NCI-H1436 treated with DMSO at 0.1 percent for 48 hours (cell line): Measurements from ENCODE around the gene GLYR1.
A peak's percentile ranks its signal among the peaks of the same experiment; 100 is the strongest.
"Not testable (repeated sequence)": the region's sequence is repeated elsewhere in the genome, so short reads cannot be mapped to it uniquely, and the experiment has no call there.

ENCODE experiments used
- DNase-seq: peaks from one replicate; lab custom pipeline; 2025; lab: John Stamatoyannopoulos, UW

The GLYR1 gene

GRCh38 chr16:4787627-4788482 lies 59.2 kb downstream of the GLYR1 start, which contains the start of gene SEPTIN12:
Gene SEPTIN12, minus strand, starts transcription at chr16:4788345. Its CDS starts 700 bp downstream, at chr16:4787645.
- DNase-seq = no peak

GRCh38 chr16:4787068-4787467 lies 60.0 kb downstream of the GLYR1 start:
- DNase-seq = no peak

GRCh38 chr16:4785758-4786433 lies 61.2 kb downstream of the GLYR1 start:
- no peak for DNase-seq

GRCh38 chr16:4784444-4784987 lies 62.6 kb downstream of the GLYR1 start:
- not testable (repeated sequence) for DNase-seq

- DNase-seq = no peak
These were observed 63.1 kb downstream of the GLYR1 start for GRCh38 chr16:4783951-4784336.

GRCh38 chr16:4783251-4783950 lies 63.7 kb downstream of the GLYR1 start:
- DNase-seq = no peak

GRCh38 chr16:4780235-4780634 lies 66.9 kb downstream of the GLYR1 start:
- no peak for DNase-seq

GRCh38 chr16:4778050-4778392 lies 69.1 kb downstream of the GLYR1 start:
- no peak for DNase-seq

- DNase-seq = no peak
These were observed 69.6 kb downstream of the GLYR1 start for GRCh38 chr16:4777339-4778049.

- no peak for DNase-seq
These were observed 70.9 kb downstream of the GLYR1 start for GRCh38 chr16:4776141-4776705.

- no peak for DNase-seq
These were observed 72.1 kb downstream of the GLYR1 start for GRCh38 chr16:4775005-4775404.

GRCh38 chr16:4772351-4772750 lies 74.7 kb downstream of the GLYR1 start:
- no peak for DNase-seq

GRCh38 chr16:4771646-4772045 lies 75.4 kb downstream of the GLYR1 start:
- no peak for DNase-seq

GRCh38 chr16:4769306-4769638 lies 77.8 kb downstream of the GLYR1 start:
- no peak for DNase-seq

GRCh38 chr16:4768549-4769305 lies 78.4 kb downstream of the GLYR1 start:
- peak; percentile 67 for DNase-seq

- DNase-seq = no peak
These were observed 79.1 kb downstream of the GLYR1 start for GRCh38 chr16:4767872-4768548.

- peak; percentile 61 for DNase-seq
These were observed 80.0 kb downstream of the GLYR1 start, which contains the start of gene ZNF500 for GRCh38 chr16:4766875-4767628. Gene ZNF500, minus strand, starts transcription at chr16:4767162. Its CDS starts 1,184 bp downstream, at chr16:4765978.

- DNase-seq = no peak
These were observed 81.3 kb downstream of the GLYR1 start for GRCh38 chr16:4765511-4766474.
